Activated effector memory CD4-positive, alpha-beta T cell treated with anti-CD3 and anti-CD28 coated beads, Interleukin-2, amount 50 U/mL, for 16 hours (primary cell): ENCODE data around the gene PRAMEF6.
"Not testable (repeated sequence)": the region's sequence is repeated elsewhere in the genome, so short reads cannot be mapped to it uniquely, and the experiment has no call there.

Source experiments
- DNase-seq: peaks from one replicate; pipeline ENCODE4 v3.0.0-alpha.2; 2020

Gene PRAMEF6

GRCh38 chr1:12947480-12947879 lies at the start of gene PRAMEF6:
PRAMEF6 (minus strand) TSS chr1:12947580; CDS start chr1:12942518, 5,062 bp downstream.
- DNase-seq = not testable (repeated sequence)

DNA sequence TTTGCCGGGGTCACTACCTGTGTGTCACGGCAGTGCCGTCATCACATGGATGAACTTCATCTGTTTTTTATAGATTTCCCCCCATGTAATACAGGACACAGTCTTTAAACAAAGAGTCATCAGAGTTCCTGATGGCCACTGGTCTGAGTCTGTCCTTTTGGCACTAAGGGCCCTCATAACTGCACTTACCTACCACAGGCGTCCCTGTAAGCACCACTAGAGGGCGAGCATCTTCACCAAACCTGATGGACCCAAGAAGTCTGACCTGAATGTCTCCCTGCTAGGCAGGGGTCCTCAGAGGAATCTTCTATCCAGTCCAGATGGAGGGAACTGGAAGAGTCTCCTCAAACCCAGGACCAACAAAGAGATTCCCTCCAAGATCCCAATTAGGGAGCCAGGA lies 23.0 kb downstream of the PRAMEF6 start:
- not testable (repeated sequence) for DNase-seq

DNA sequence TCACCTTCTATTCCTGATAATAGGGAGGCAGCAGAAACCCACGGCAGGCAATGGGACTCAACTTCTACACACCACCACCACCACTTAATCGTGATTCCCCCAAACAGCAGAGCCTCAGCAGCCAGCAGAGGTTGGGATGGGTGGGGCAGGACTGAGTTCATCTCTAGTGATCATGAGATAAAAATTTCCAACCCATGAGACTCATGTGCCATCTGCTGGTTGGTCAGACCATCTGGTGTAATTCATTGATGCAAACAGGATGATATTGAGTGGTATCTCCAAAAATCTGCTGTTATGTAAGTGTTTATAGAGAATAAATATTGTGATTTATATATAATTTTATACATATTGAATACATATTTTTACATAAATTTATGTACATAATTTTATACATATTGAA lies 25.6 kb downstream of the PRAMEF6 start:
- not testable (repeated sequence) for DNase-seq

- DNase-seq = not testable (repeated sequence)
Observed at GRCh38 chr1:12916310-12916709, 31.1 kb downstream of the PRAMEF6 start, which contains the start of gene PRAMEF7. PRAMEF7 (plus strand) TSS chr1:12916610; CDS start chr1:12917693, 1,083 bp downstream.

DNA sequence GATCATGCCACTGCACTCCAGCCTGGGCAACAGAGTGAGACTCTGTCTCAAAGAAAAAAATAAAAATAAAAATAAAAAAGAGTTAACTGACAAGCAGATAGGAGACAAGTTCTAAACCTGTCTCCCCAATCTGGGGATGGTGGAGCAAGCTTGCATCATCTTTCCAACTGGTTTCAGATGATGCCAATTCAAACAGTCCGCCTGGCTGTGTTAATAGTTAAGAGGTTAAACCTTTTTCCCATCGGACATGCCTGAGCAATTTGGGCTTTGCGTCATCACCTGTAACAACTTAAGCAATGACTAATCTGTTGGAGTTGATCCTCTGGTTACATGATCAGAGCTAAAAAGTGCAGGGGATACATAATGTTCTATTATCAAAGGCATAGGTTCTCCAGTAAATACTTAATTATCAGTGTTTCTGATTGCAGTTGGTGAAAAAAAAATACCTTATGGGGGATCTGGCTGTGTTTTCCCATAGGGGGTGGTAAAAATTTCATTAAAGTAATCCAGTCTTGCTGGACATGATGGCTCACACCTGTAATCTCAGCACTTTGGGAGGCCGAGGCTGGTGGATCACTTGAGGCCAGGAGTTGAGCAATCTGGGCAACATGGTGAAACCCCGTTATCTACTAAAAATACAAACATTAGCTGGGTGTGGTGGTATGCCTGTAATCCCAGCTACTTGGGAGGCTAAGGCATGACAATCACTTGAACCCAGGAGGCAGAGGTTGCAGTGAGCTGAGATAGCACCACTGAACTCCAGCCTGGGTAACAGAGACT lies 43.4 kb downstream of the PRAMEF6 start:
- not testable (repeated sequence) for DNase-seq

DNA sequence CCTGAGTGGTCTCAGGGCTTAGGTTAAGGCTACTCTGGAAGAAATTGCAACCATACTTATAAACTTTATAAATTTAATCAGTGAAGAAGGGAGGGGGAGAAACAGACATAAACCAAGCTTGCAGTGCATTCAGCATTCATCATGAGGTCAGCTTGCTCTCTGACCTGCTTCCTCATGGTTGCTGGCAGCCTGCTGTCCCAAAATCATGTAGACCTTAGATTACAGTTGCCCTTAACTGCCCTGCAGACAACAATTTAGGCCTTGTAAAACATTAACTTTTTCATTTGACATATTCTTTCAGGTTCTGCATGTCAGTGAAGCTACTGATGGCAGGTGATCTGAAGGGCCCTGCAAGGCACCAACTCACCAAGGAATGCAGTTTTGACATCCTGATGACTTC lies 48.2 kb downstream of the PRAMEF6 start:
- DNase-seq = not testable (repeated sequence)

- not testable (repeated sequence) for DNase-seq
Observed at GRCh38 chr1:12898170-12898569, 49.2 kb downstream of the PRAMEF6 start, which contains the start of gene PRAMEF10. PRAMEF10 (minus strand) TSS chr1:12898270; CDS start chr1:12895847, 2,423 bp downstream.
